DND-41 (cell line): ENCODE results near the gene NXPH4.
A peak's percentile ranks its signal among the peaks of the same experiment; 100 is the strongest.

Source experiments
- ATAC-seq: fragments of 200-7000 bp; cut with Tn5 transposase; 3 replicates; pipeline ENCODE4 v1.9.1; 2021; ENCODE audit warnings: low read depth; ENCODE audit not compliant: insufficient read depth
- DNase-seq: peaks from one replicate; pipeline ENCODE4 v3.0.0-alpha.2; 2020
- H2AFZ ChIP-seq: 2 replicates; pipeline ENCODE4 v1.6.0; 2012; ENCODE audit warnings: low read depth, low read length
- H3K27ac ChIP-seq: 2 replicates; pipeline ENCODE4 v1.5.1; 2012; ENCODE audit warnings: low read length, inconsistent platforms
- H3K27me3 ChIP-seq: fragments of 200-600 bp; sonication (generic); 2 replicates; pipeline ENCODE4 v1.6.0; 2012; ENCODE audit warnings: low read length, mild to moderate bottlenecking, inconsistent platforms; ENCODE audit not compliant: insufficient read depth, poor library complexity
- H3K36me3 ChIP-seq: 2 replicates; pipeline ENCODE4 v1.5.1; 2012; ENCODE audit warnings: low read length, inconsistent platforms; ENCODE audit not compliant: insufficient read depth
- H3K4me1 ChIP-seq: 2 replicates; pipeline ENCODE4 v1.5.1; 2012; ENCODE audit warnings: mild to moderate bottlenecking, low read length; ENCODE audit not compliant: insufficient read depth
- H3K4me2 ChIP-seq: 2 replicates; pipeline ENCODE4 v1.6.0; 2012; ENCODE audit warnings: mild to moderate bottlenecking, moderate library complexity, low read length, inconsistent platforms; ENCODE audit not compliant: insufficient read depth
- H3K4me3 ChIP-seq, 2 experiments: fragments of 200-600 bp in 1 of 2; shearing (Covaris generic) in 1 of 2; 2 replicates each; pipeline ENCODE4 v1.5.1; 2012 to 2016; ENCODE audit warnings: inconsistent platforms in 2 of 2, low read length in 2 of 2, mild to moderate bottlenecking in 2 of 2, low read depth in 1 of 2, moderate library complexity in 1 of 2
- H3K79me2 ChIP-seq: 2 replicates; pipeline ENCODE4 v1.6.0; 2012; ENCODE audit warnings: low read length, inconsistent platforms; ENCODE audit not compliant: insufficient read depth
- H3K9ac ChIP-seq: 2 replicates; pipeline ENCODE4 v1.6.0; 2012; ENCODE audit warnings: low read depth, mild to moderate bottlenecking, inconsistent platforms, low read length, moderate library complexity
- H3K9me3 ChIP-seq: 2 replicates; pipeline ENCODE4 v1.5.1; 2012; ENCODE audit warnings: low read length, moderate library complexity, mild to moderate bottlenecking, inconsistent platforms; ENCODE audit not compliant: insufficient read depth, severe bottlenecking
- H4K20me1 ChIP-seq: 2 replicates; pipeline ENCODE4 v1.6.0; 2012; ENCODE audit warnings: low read length; ENCODE audit not compliant: insufficient read depth
- CTCF ChIP-seq: IDR thresholded peaks from 2 replicates; pipeline ENCODE4 v1.5.1; 2012; ENCODE audit warnings: borderline replicate concordance, low read length, moderate library complexity, mild to moderate bottlenecking; ENCODE audit not compliant: poor library complexity, severe bottlenecking; ENCODE audit errors: extremely low read depth
- EZH2 ChIP-seq: IDR thresholded peaks from 3 replicates; pipeline ENCODE4 v1.6.1; 2012; ENCODE audit warnings: borderline replicate concordance, low read depth, mild to moderate bottlenecking, moderate library complexity, low read length, inconsistent platforms; ENCODE audit not compliant: severe bottlenecking

Gene NXPH4

GRCh38 chr12:57266681-57267080 lies 50.1 kb downstream of the NXPH4 start:
- H3K4me1 ChIP-seq: no peaks in the 10 kb centered on the region

GRCh38 chr12:57268264-57268663 lies 51.7 kb downstream of the NXPH4 start:
- no peak overlapping the region for H3K9ac ChIP-seq
- no peak overlapping the region for H3K4me3 ChIP-seq
- H4K20me1 ChIP-seq: no peaks in the 10 kb centered on the region
- H2AFZ ChIP-seq: no peak overlapping the region
- no peaks in the 10 kb centered on the region for H3K27me3 ChIP-seq
- DNase-seq (no peak), ATAC-seq (no peak)
- no peaks in the 10 kb centered on the region for H3K9me3 ChIP-seq
- no peak for TF ChIP-seq CTCF
- no peak for TF ChIP-seq EZH2
- no peak overlapping the region for H3K4me2 ChIP-seq
- no peaks in the 10 kb centered on the region for H3K79me2 ChIP-seq
- peaks cover 66% of the 10 kb centered on the region for H3K36me3 ChIP-seq
- no peak overlapping the region for H3K27ac ChIP-seq
- H3K4me1 ChIP-seq: no peaks in the 10 kb centered on the region

More at GRCh38 chr12:57266681-57267080, 50.1 kb downstream of the NXPH4 start:
- no peaks in the 10 kb centered on the region for H4K20me1 ChIP-seq
- no peak for ATAC-seq
- DNase-seq: no peak
- H3K4me3 ChIP-seq: no peak overlapping the region
- no peak overlapping the region for H3K9ac ChIP-seq
- TF ChIP-seq CTCF (no peak), EZH2 (no peak)
- no peaks in the 10 kb centered on the region for H3K79me2 ChIP-seq
- H3K4me2 ChIP-seq: no peak overlapping the region
- H3K36me3 ChIP-seq: peaks cover 61% of the 10 kb centered on the region
- no peaks in the 10 kb centered on the region for H3K27me3 ChIP-seq
- no peak overlapping the region for H3K27ac ChIP-seq
- no peak overlapping the region for H2AFZ ChIP-seq
- H3K9me3 ChIP-seq: no peaks in the 10 kb centered on the region

GRCh38 chr12:57270966-57271470 lies 54.4 kb downstream of the NXPH4 start:
- Histone ChIP-seq H3K27me3 (no peaks in the 10 kb centered on the region), H3K9me3 (no peaks in the 10 kb centered on the region), H3K4me1 (no peaks in the 10 kb centered on the region), H3K36me3 (peaks cover 65% of the 10 kb centered on the region), H4K20me1 (no peaks in the 10 kb centered on the region), H3K79me2 (no peaks in the 10 kb centered on the region), H3K4me3 (no peak overlapping the region), H2AFZ (no peak overlapping the region), H3K4me2 (no peak overlapping the region), H3K9ac (no peak overlapping the region), H3K27ac (peak overlapping the region; percentile 52; the same call in 1 of the 2 replicates)
- ATAC-seq (no peak), DNase-seq (no peak)
- TF ChIP-seq EZH2 (no peak), CTCF (peak; percentile 6)
